Duodenal mucosa (tissue), 2 donors: ENCODE data around the gene CLCN3.

ENCODE experiments used
- H3K27ac ChIP-seq: one replicate; pipeline ENCODE4 v1.7.0; 2013; ENCODE audit warnings: low read depth, low read length
- H3K27me3 ChIP-seq, 2 donors: one replicate each; pipeline ENCODE4 v1.7.0; 2013; ENCODE audit warnings: low read length in 2 of 2, control low read depth in 1 of 2; ENCODE audit not compliant: insufficient read depth in 2 of 2, control insufficient read depth in 1 of 2
- H3K36me3 ChIP-seq, 2 donors: one replicate each; pipeline ENCODE4 v1.7.0; 2013; ENCODE audit warnings: low read length in 2 of 2, control low read depth in 1 of 2; ENCODE audit not compliant: insufficient read depth in 2 of 2, control insufficient read depth in 1 of 2
- H3K4me1 ChIP-seq, 2 donors: one replicate each; pipeline ENCODE4 v1.7.0; 2013; ENCODE audit warnings: low read length in 2 of 2, control low read depth in 1 of 2; ENCODE audit not compliant: insufficient read depth in 2 of 2, control insufficient read depth in 1 of 2
- H3K4me3 ChIP-seq, 2 donors: one replicate each; pipeline ENCODE4 v1.7.0; 2013; ENCODE audit warnings: low read length in 2 of 2, low read depth in 1 of 2
- H3K9ac ChIP-seq, 2 donors: one replicate each; pipeline ENCODE4 v1.7.0; 2013; ENCODE audit warnings: low read length in 2 of 2, low read depth in 1 of 2
- H3K9me3 ChIP-seq, 2 donors: one replicate each; pipeline ENCODE4 v1.7.0; 2013; ENCODE audit warnings: low read length in 2 of 2, control low read depth in 1 of 2; ENCODE audit not compliant: control insufficient read depth in 1 of 2

CLCN3 gene

GRCh38 chr4:169652535-169652934, 32.2 kb downstream of the CLCN3 start:
- no peak overlapping the region for H3K27ac ChIP-seq
- H3K9ac ChIP-seq = no peak overlapping the region
- H3K4me3 ChIP-seq = no peak overlapping the region
- H3K4me1 ChIP-seq = peaks cover 8 to 13% of the 10 kb centered on the region in 2 donors
- no peaks in the 10 kb centered on the region for H3K27me3 ChIP-seq
- H3K9me3 ChIP-seq = no peaks in the 10 kb centered on the region
- no peaks in the 10 kb centered on the region for H3K36me3 ChIP-seq

GRCh38 chr4:169655401-169655800, 35.0 kb downstream of the CLCN3 start:
- H3K36me3 ChIP-seq = no peaks in the 10 kb centered on the region
- no peaks in the 10 kb centered on the region for H3K27me3 ChIP-seq
- H3K4me3 ChIP-seq = no peak overlapping the region
- H3K9me3 ChIP-seq = no peaks in the 10 kb centered on the region
- no peak overlapping the region for H3K9ac ChIP-seq
- H3K4me1 ChIP-seq = peaks cover 10 to 18% of the 10 kb centered on the region in 2 donors
- no peak overlapping the region for H3K27ac ChIP-seq

- H3K9me3 ChIP-seq = no peaks in the 10 kb centered on the region
- H3K27ac ChIP-seq = no peak overlapping the region
- H3K9ac ChIP-seq = no peak overlapping the region
- H3K4me3 ChIP-seq = no peak overlapping the region
- H3K27me3 ChIP-seq = no peaks in the 10 kb centered on the region
- H3K4me1 ChIP-seq = peaks cover 12 to 23% of the 10 kb centered on the region in 2 donors
- H3K36me3 ChIP-seq = no peaks in the 10 kb centered on the region
These were observed 37.2 kb downstream of the CLCN3 start for GRCh38 chr4:169657470-169658107.

- Histone ChIP-seq H3K4me1 (peaks cover 13 to 25% of the 10 kb centered on the region in 2 donors), H3K27ac (no peak overlapping the region), H3K9me3 (no peaks in the 10 kb centered on the region), H3K4me3 (no peak overlapping the region), H3K36me3 (no peaks in the 10 kb centered on the region), H3K27me3 (no peaks in the 10 kb centered on the region), H3K9ac (no peak overlapping the region)
These were observed 37.8 kb downstream of the CLCN3 start for GRCh38 chr4:169658196-169658595.

- H3K27me3 ChIP-seq = no peaks in the 10 kb centered on the region
- peak overlapping the region; percentile 46 for H3K27ac ChIP-seq
- H3K36me3 ChIP-seq = no peaks in the 10 kb centered on the region
- peak overlapping the region in 1 of 2 donors; percentile 70 for H3K4me3 ChIP-seq
- peak overlapping the region; percentile 30 to 49 for H3K9ac ChIP-seq
- H3K9me3 ChIP-seq = no peaks in the 10 kb centered on the region
- peaks cover 16 to 33% of the 10 kb centered on the region in 2 donors for H3K4me1 ChIP-seq
These were observed 38.8 kb downstream of the CLCN3 start for GRCh38 chr4:169658975-169659715.

- no peaks in the 10 kb centered on the region for H3K27me3 ChIP-seq
- H3K9ac ChIP-seq = peak overlapping the region; percentile 69 to 74
- no peaks in the 10 kb centered on the region for H3K36me3 ChIP-seq
- peaks cover 17 to 42% of the 10 kb centered on the region in 2 donors for H3K4me1 ChIP-seq
- peak overlapping the region; percentile 58 to 70 for H3K4me3 ChIP-seq
- peak overlapping the region; percentile 64 for H3K27ac ChIP-seq
- no peaks in the 10 kb centered on the region for H3K9me3 ChIP-seq
These were observed 39.6 kb downstream of the CLCN3 start for GRCh38 chr4:169659716-169660670.

- Histone ChIP-seq H3K36me3 (no peaks in the 10 kb centered on the region), H3K27ac (peak overlapping the region; percentile 64), H3K27me3 (no peaks in the 10 kb centered on the region), H3K4me3 (peak overlapping the region; percentile 58 to 70), H3K9ac (peak overlapping the region in 1 of 2 donors; percentile 74), H3K9me3 (no peaks in the 10 kb centered on the region), H3K4me1 (peaks cover 26 to 50% of the 10 kb centered on the region in 2 donors)
These were observed 40.6 kb downstream of the CLCN3 start for GRCh38 chr4:169660929-169661328.

GRCh38 chr4:169661761-169662160, 41.4 kb downstream of the CLCN3 start:
- no peak overlapping the region for H3K27ac ChIP-seq
- H3K9ac ChIP-seq = peak overlapping the region in 1 of 2 donors; percentile 74
- H3K4me3 ChIP-seq = peak overlapping the region in 1 of 2 donors; percentile 3
- H3K27me3 ChIP-seq = no peaks in the 10 kb centered on the region
- peaks cover 26 to 50% of the 10 kb centered on the region in 2 donors for H3K4me1 ChIP-seq
- H3K9me3 ChIP-seq = no peaks in the 10 kb centered on the region
- no peaks in the 10 kb centered on the region for H3K36me3 ChIP-seq

- Histone ChIP-seq H3K4me1 (peaks cover 26 to 50% of the 10 kb centered on the region in 2 donors), H3K27me3 (no peaks in the 10 kb centered on the region), H3K27ac (no peak overlapping the region)
These were observed 41.8 kb downstream of the CLCN3 start for GRCh38 chr4:169662206-169662605.

More at GRCh38 chr4:169662206-169662605, 41.8 kb downstream of the CLCN3 start:
- Histone ChIP-seq H3K9me3 (no peaks in the 10 kb centered on the region), H3K36me3 (no peaks in the 10 kb centered on the region), H3K9ac (no peak overlapping the region), H3K4me3 (no peak overlapping the region)
